Camera-type eye (tissue), 1 donor: Measurements from ENCODE around the gene APOBEC3G. TPM values are rescaled to one million over a fixed set of nuclear protein-coding genes. Genes with fewer than 3 reads are reported as not detected.

Source experiments
- total RNA-seq: library from RNA; depleted of rRNA; stranded (reverse); fragments of >200 nt; gene quantifications from one replicate; pipeline ENCODE4 v1.2.3, GENCODE V29; 2014

The APOBEC3G gene
- total RNA-seq: 6.5 TPM

GRCh38 chr22:39077026-39077840, at the start of gene APOBEC3G:
Gene APOBEC3G (plus strand): TSS chr22:39077275. CDS start chr22:39077362, 87 bp downstream.

GRCh38 chr22:39040538-39041296, 36.4 kb upstream of the APOBEC3G start, which contains the start of gene APOBEC3F:
Gene APOBEC3F (plus strand): TSS chr22:39040864. CDS start chr22:39040961, 97 bp downstream.

GRCh38 chr22:39097098-39098020, 20.3 kb downstream of the APOBEC3G start, which contains the start of gene APOBEC3H:
Gene APOBEC3H (plus strand): TSS chr22:39097244. CDS start chr22:39100279, 3,035 bp downstream.

Other genes starting within 250 kb of the APOBEC3G start
- 17.3 TPM for gene NPTXR, start 233.2 kb upstream of the APOBEC3G start, total RNA-seq
- gene CBX6, start 205.1 kb upstream of the APOBEC3G start, total RNA-seq: 43.9 TPM
- gene APOBEC3A, start 119.7 kb upstream of the APOBEC3G start, total RNA-seq: 5.4 TPM
- gene APOBEC3B, start 94.9 kb upstream of the APOBEC3G start, total RNA-seq: 1.8 TPM
- gene APOBEC3C, start 63.0 kb upstream of the APOBEC3G start, total RNA-seq: 4.5 TPM
- gene APOBEC3D, start 56.1 kb upstream of the APOBEC3G start, total RNA-seq: 0.49 TPM
- 2.4 TPM for gene APOBEC3F, start 36.4 kb upstream of the APOBEC3G start, total RNA-seq
- gene APOBEC3H, start 20.0 kb downstream of the APOBEC3G start, total RNA-seq: not detected
- gene CBX7, start 75.4 kb downstream of the APOBEC3G start, total RNA-seq: 27.4 TPM
- gene PDGFB, start 167.7 kb downstream of the APOBEC3G start, total RNA-seq: 10.4 TPM
- 1,828 TPM for gene RPL3, start 242.3 kb downstream of the APOBEC3G start, total RNA-seq